Cardiac muscle cell (in vitro differentiated cells and primary cell): ENCODE results near the gene THAP3. TPM values are rescaled to one million over a fixed set of nuclear protein-coding genes. Genes with fewer than 3 reads are reported as not detected.

ENCODE experiments used
- DNase-seq, 2 donors: peaks; one replicate each; pipeline versions ENCODE4 v3.0.0 to v3.0.0-alpha.2; 2010 to 2017; ENCODE audit warnings: low read depth in 1 of 2, low spot score in 1 of 2
- H3K27ac ChIP-seq: fragments of 200-600 bp; sonication (generic); 2 replicates; pipeline ENCODE4 v1.5.1; 2016
- H3K27me3 ChIP-seq: fragments of 200-600 bp; sonication (generic); 2 replicates; pipeline ENCODE4 v1.6.0; 2016; ENCODE audit warnings: control low read depth
- H3K36me3 ChIP-seq: fragments of 200-600 bp; sonication (generic); 2 replicates; pipeline ENCODE4 v1.5.1; 2016; ENCODE audit warnings: control low read depth
- H3K4me1 ChIP-seq: fragments of 200-600 bp; sonication (generic); 2 replicates; pipeline ENCODE4 v1.8.1; 2017; ENCODE audit warnings: low read depth, mild to moderate bottlenecking, mixed run types
- H3K4me3 ChIP-seq: fragments of 200-600 bp; sonication (generic); 2 replicates; pipeline ENCODE4 v1.5.1; 2016; ENCODE audit warnings: mild to moderate bottlenecking
- H3K9me3 ChIP-seq: fragments of 200-600 bp; sonication (generic); 2 replicates; pipeline ENCODE4 v1.5.1; 2017; ENCODE audit warnings: low read depth, mild to moderate bottlenecking, control low read depth
- CTCF ChIP-seq: IDR thresholded peaks from 2 replicates; pipeline ENCODE4 v1.5.1; 2012; ENCODE audit warnings: low read depth, mild to moderate bottlenecking, low read length
- polyA plus RNA-seq: library from polyadenylated mRNA; unstranded; fragments of >200 nt; fragmentation: Nextera tagmentation; extraction: Ambion mirVana; gene quantifications from 2 replicates; pipeline ENCODE4 v1.2.1, GENCODE V29; 2016
- total RNA-seq: library from RNA; depleted of rRNA; stranded (reverse); fragments of >200 nt; gene quantifications from 2 replicates; pipeline ENCODE4 v1.2.3, GENCODE V29; 2016

The THAP3 gene
- total and polyA plus RNA-seq, 2 experiments from 2014 or later, result 35.1 to 55.5 TPM

DNA sequence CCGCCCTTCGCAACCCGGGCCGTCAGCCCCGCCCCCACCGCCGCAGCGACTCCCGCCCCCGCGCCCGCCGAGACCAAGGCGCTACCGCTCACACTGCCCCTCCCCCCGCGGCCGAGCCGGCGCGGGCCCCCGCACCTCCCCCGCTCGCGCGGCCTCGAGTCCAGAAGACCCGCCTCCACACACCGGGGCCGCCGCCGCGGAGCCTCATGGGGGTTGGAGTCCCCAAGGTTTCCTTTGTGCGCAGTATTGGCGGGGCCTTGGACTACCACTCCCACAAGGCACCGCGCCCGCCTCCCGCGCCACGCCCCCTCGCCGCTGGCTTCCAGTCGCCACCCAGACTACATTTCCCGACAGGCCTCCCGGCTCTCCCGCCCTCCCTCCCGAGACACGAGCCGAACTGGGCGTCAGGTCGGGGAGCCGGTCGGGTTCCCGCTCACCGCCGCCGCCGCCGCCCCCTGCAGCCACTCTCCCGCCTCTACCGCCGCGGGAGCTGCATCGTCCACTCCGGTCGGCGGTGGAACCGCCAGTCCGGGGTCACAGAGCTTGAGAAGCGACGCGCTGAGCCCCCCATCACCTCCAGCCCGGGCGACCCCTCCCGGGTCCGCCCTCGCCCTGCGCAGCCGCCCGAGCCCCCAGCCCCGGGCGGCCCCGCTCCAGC is 11.2 kb upstream of the THAP3 start, which contains the start of gene PHF13:
Gene PHF13 (plus strand): TSS at position 371 of the 658 bp plus-strand sequence. CDS start 336 bp downstream, outside the sequence.
- peak; percentile 100 for DNase-seq
- no peak for TF ChIP-seq CTCF
- H3K27me3 ChIP-seq, result no peaks in the 10 kb centered on the region
- H3K9me3 ChIP-seq, result no peaks in the 10 kb centered on the region
- peak within 1 kb of the TSS; percentile 98 for H3K4me3 ChIP-seq
- H3K4me1 ChIP-seq, result peaks cover 19% of the 10 kb centered on the region
- peak within 1 kb of the TSS; percentile 91 for H3K27ac ChIP-seq
- H3K36me3 ChIP-seq, result peaks cover 9% of the 10 kb centered on the region

GRCh38 chr1:6614019-6614928 is 10.4 kb upstream of the THAP3 start:
- no peak for TF ChIP-seq CTCF

DNA sequence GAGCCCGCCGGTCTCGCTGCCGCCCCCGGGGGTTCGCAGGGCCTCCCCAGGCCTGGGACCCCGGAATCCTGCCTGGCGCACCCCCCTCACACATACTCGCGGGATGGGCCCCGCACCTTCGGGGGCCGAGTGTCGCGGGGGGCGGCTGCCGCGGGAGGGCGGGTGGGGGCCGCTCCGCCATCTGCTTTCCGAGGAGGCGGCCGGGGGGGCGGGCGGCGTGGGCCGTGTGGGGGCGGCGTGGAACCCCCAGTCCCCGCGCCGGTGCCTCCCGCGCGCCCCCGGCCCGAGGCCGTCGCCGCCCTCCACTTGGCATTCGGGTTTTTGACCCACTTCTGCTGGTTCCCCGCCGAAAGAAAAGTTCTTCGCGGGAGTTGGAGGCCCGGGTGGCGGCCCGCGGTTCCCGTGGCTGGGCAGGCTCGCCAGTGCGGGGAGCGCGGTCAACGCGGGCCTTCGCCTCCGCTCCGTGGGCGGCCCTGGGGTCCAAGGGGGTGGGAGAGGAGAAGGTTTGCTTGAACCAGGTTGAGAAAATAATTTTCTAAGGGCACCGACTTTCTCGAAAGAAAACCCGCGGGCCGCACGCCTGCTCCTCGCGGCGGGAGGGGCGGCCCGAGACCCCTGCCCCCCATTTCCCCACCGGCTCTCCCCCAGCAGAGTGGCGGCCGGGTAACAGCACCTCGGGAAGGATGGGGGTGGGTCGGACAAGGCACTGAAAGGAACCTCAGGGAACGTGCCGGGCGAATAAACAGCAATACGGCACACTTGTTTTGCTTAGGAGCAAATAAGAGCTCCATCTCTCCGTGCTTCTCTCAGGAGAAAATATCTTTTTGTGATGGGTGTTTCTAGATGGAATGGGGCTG is 9.5 kb upstream of the THAP3 start:
- no peaks in the 10 kb centered on the region for H3K27me3 ChIP-seq
- no peak for DNase-seq
- peaks cover 7% of the 10 kb centered on the region for H3K4me1 ChIP-seq
- no peaks in the 10 kb centered on the region for H3K9me3 ChIP-seq
- no peak for TF ChIP-seq CTCF
- peaks cover 17% of the 10 kb centered on the region for H3K36me3 ChIP-seq
- H3K4me3 ChIP-seq, result peak overlapping the region; percentile 98
- H3K27ac ChIP-seq, result peak overlapping the region; percentile 79

More at GRCh38 chr1:6614019-6614928, 10.4 kb upstream of the THAP3 start:
- Histone ChIP-seq H3K9me3 (no peaks in the 10 kb centered on the region), H3K27ac (peak overlapping the region; percentile 79), H3K4me1 (peaks cover 12% of the 10 kb centered on the region), H3K27me3 (no peaks in the 10 kb centered on the region), H3K4me3 (peak overlapping the region; percentile 98), H3K36me3 (peaks cover 9% of the 10 kb centered on the region)
- DNase-seq, result peak; percentile 43 to 81

- no peaks in the 10 kb centered on the region for H3K4me1 ChIP-seq
- no peak overlapping the region for H3K27ac ChIP-seq
- H3K36me3 ChIP-seq, result peaks cover 30% of the 10 kb centered on the region
- TF ChIP-seq CTCF, result no peak
- H3K4me3 ChIP-seq, result no peak overlapping the region
- H3K27me3 ChIP-seq, result no peaks in the 10 kb centered on the region
- no peaks in the 10 kb centered on the region for H3K9me3 ChIP-seq
- no peak for DNase-seq
Measured at GRCh38 chr1:6619045-6619444, 5.6 kb upstream of the THAP3 start.
